Karpas-422 (cell line): ENCODE measurements around the gene GPR27. TPM values are rescaled to one million over a fixed set of nuclear protein-coding genes. Genes with fewer than 3 reads are reported as not detected.

ENCODE experiments used
- DNase-seq: peaks from one replicate; pipeline ENCODE4 v3.0.0-alpha.2; 2015
- H2AFZ ChIP-seq: fragments of 200-600 bp; sonication (generic); 2 replicates; pipeline ENCODE4 v1.6.1; 2014; ENCODE audit warnings: antibody characterized with exemption, low read length, mixed read lengths
- H3K27ac ChIP-seq: fragments of 200-600 bp; sonication (generic); 2 replicates; pipeline ENCODE4 v1.5.1; 2014; ENCODE audit warnings: mild to moderate bottlenecking, low read length, moderate library complexity
- H3K27me3 ChIP-seq: fragments of 200-600 bp; sonication (generic); 2 replicates; pipeline ENCODE4 v1.6.1; 2014; ENCODE audit warnings: low read length, mixed read lengths
- H3K36me3 ChIP-seq: fragments of 200-600 bp; sonication (generic); 2 replicates; pipeline ENCODE4 v1.6.1; 2014; ENCODE audit warnings: low read length, mixed read lengths; ENCODE audit not compliant: insufficient read depth
- H3K4me1 ChIP-seq: fragments of 200-600 bp; sonication (generic); 2 replicates; pipeline ENCODE4 v1.6.1; 2014; ENCODE audit warnings: mild to moderate bottlenecking, low read length, mixed read lengths
- H3K4me2 ChIP-seq: fragments of 200-600 bp; sonication (generic); 2 replicates; pipeline ENCODE4 v1.6.1; 2014; ENCODE audit warnings: low read length, low read depth, mild to moderate bottlenecking; ENCODE audit not compliant: poor library complexity, severe bottlenecking
- H3K4me3 ChIP-seq: fragments of 200-600 bp; sonication (generic); 2 replicates; pipeline ENCODE4 v1.5.1; 2014; ENCODE audit warnings: mild to moderate bottlenecking, antibody characterized with exemption, low read length, mixed read lengths
- H3K79me2 ChIP-seq: fragments of 200-600 bp; sonication (generic); 2 replicates; pipeline ENCODE4 v1.6.1; 2014; ENCODE audit warnings: mild to moderate bottlenecking, low read length, mixed read lengths
- H3K9ac ChIP-seq: fragments of 200-600 bp; sonication (generic); 2 replicates; pipeline ENCODE4 v1.6.0; 2014; ENCODE audit warnings: low read length
- H3K9me2 ChIP-seq: fragments of 200-600 bp; sonication (generic), shearing (Covaris generic); replicated peaks from 2 replicates; pipeline ENCODE4 v1.6.0; 2014; ENCODE audit warnings: mild to moderate bottlenecking, low read length, moderate library complexity; ENCODE audit not compliant: insufficient read depth
- H3K9me3 ChIP-seq: fragments of 300-700, 200-600 bp; sonication (generic); 2 replicates; pipeline ENCODE4 v1.6.1; 2014; ENCODE audit warnings: low read length, mixed read lengths
- H4K20me1 ChIP-seq: fragments of 200-600 bp; sonication (generic); 2 replicates; pipeline ENCODE4 v1.6.1; 2014; ENCODE audit warnings: mild to moderate bottlenecking, antibody characterized with exemption, low read length, low read depth; ENCODE audit not compliant: insufficient read depth
- total RNA-seq: library from RNA; depleted of rRNA; stranded (reverse); fragments of >200 nt; shearing (Covaris generic); gene quantifications from 2 replicates; pipeline ENCODE4 v1.2.3, GENCODE V29; 2014; ENCODE audit warnings: low replicate concordance; rRNA removed

The GPR27 gene, protein sequence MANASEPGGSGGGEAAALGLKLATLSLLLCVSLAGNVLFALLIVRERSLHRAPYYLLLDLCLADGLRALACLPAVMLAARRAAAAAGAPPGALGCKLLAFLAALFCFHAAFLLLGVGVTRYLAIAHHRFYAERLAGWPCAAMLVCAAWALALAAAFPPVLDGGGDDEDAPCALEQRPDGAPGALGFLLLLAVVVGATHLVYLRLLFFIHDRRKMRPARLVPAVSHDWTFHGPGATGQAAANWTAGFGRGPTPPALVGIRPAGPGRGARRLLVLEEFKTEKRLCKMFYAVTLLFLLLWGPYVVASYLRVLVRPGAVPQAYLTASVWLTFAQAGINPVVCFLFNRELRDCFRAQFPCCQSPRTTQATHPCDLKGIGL
- not detected in 2 replicates for total RNA-seq

DNA sequence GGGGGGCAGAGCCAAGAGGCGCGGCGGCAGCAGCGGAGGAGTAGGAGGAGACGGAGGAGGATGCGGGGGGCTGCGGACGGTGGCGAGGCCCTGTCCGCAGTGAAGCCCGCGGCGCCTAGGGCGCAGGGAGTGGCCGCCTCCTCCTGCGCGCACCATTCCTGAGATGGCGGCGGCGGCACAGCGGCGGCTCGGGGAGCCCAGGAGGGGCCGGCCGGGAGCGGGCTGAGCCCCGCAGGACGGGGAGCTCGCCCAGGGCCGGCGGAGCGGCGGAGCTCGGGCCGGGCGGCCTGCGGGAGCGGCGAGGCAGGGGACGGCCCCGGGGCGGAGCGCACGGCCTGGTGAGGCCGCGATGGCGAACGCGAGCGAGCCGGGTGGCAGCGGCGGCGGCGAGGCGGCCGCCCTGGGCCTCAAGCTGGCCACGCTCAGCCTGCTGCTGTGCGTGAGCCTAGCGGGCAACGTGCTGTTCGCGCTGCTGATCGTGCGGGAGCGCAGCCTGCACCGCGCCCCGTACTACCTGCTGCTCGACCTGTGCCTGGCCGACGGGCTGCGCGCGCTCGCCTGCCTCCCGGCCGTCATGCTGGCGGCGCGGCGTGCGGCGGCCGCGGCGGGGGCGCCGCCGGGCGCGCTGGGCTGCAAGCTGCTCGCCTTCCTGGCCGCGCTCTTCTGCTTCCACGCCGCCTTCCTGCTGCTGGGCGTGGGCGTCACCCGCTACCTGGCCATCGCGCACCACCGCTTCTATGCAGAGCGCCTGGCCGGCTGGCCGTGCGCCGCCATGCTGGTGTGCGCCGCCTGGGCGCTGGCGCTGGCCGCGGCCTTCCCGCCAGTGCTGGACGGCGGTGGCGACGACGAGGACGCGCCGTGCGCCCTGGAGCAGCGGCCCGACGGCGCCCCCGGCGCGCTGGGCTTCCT is at the start of gene GPR27:
Gene GPR27, plus strand, starts transcription at position 155 of the 909 bp plus-strand sequence. Its CDS starts 195 bp downstream, at position 350.
- DNase-seq = no peak
- Histone ChIP-seq H3K27ac (no peak within 1 kb of the TSS), H3K36me3 (no peaks in the 10 kb centered on the region), H3K4me2 (no peak within 1 kb of the TSS), H3K79me2 (no peaks in the 10 kb centered on the region), H3K27me3 (no peaks in the 10 kb centered on the region), H3K9me3 (no peaks in the 10 kb centered on the region), H4K20me1 (no peaks in the 10 kb centered on the region), H3K9me2 (no peaks in the 10 kb centered on the region), H3K4me1 (no peaks in the 10 kb centered on the region), H3K4me3 (no peak within 1 kb of the TSS), H2AFZ (no peak within 1 kb of the TSS), H3K9ac (no peak within 1 kb of the TSS)

DNA sequence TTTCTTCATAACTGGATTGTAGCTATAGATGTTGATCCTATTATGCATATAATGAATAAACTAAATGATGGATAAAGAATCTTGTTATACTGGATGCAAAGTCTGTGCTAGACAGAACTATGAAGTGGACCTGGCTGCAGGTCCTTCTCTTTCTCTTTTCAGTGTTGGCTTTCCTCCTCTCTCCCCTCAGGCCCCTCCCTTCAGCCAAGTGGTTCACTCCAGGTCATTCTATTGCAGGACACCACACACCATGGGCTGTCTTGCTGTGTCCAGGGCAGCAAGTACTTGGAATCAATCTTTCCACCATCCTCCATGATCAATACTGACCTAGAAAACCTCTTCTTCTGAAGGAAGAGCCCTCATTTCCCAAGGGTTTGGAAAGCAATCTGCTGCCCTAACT is 48.7 kb upstream of the GPR27 start:
- Histone ChIP-seq H3K79me2 (no peaks in the 10 kb centered on the region), H3K4me3 (no peak overlapping the region), H3K4me1 (no peaks in the 10 kb centered on the region)

DNA sequence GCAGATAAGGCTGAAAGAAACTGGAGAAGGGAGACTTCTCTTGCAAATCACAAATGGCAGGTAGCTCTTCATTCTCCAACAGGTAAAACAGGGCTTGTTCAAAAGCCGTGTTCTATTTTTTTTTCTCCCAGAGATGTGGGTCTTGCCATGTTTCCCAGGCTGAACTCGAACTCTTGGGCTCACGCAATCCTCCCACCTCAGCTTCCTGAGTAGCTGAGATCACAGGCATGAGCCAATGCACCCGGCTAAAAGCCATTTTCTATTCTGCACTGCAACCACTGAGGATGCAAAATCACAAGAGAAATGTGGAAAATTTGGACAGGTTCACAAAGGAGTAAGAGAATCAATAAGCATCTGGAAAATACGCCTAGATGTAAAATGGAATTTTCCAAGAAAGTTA is 48.0 kb upstream of the GPR27 start:
- DNase-seq = no peak
- no peak overlapping the region for H3K4me2 ChIP-seq
- H3K9me3 ChIP-seq = no peaks in the 10 kb centered on the region
- H3K4me1 ChIP-seq = no peaks in the 10 kb centered on the region
- no peaks in the 10 kb centered on the region for H4K20me1 ChIP-seq
- no peak overlapping the region for H3K27ac ChIP-seq
- no peaks in the 10 kb centered on the region for H3K27me3 ChIP-seq
- no peak overlapping the region for H3K9ac ChIP-seq
- H3K36me3 ChIP-seq = no peaks in the 10 kb centered on the region
- no peaks in the 10 kb centered on the region for H3K9me2 ChIP-seq
- H2AFZ ChIP-seq = no peak overlapping the region
- H3K4me3 ChIP-seq = no peak overlapping the region
- no peaks in the 10 kb centered on the region for H3K79me2 ChIP-seq

More for the DNA sequence above, 48.7 kb upstream of the GPR27 start:
- Histone ChIP-seq H2AFZ (no peak overlapping the region), H4K20me1 (no peaks in the 10 kb centered on the region), H3K27ac (no peak overlapping the region), H3K4me2 (no peak overlapping the region), H3K36me3 (no peaks in the 10 kb centered on the region), H3K9me2 (no peaks in the 10 kb centered on the region), H3K27me3 (no peaks in the 10 kb centered on the region), H3K9ac (no peak overlapping the region), H3K9me3 (no peaks in the 10 kb centered on the region)
- DNase-seq = no peak

DNA sequence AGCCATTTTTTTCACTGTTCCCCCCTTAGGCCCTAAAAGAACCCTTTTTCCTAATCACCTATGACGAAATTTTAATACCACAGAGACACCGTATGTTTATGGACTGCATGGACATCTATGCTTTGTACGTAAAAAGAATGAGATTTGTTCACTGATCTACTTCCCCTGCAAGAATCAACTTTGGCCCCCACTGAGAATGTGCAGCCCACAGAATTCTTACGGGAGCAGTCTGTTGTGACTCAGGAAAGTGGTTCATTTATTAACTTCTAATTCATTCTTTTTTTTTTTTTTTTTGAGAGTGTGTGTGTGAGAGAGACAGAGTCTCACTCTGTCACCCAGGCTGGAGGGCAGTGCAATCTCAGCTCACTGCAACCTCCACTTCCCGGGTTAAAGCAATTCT is 46.1 kb upstream of the GPR27 start:
- Histone ChIP-seq H3K9me3 (no peaks in the 10 kb centered on the region), H3K9ac (no peak overlapping the region), H4K20me1 (no peaks in the 10 kb centered on the region), H3K4me3 (no peak overlapping the region), H2AFZ (no peak overlapping the region), H3K79me2 (no peaks in the 10 kb centered on the region), H3K27ac (no peak overlapping the region), H3K4me2 (no peak overlapping the region), H3K4me1 (no peaks in the 10 kb centered on the region), H3K27me3 (no peaks in the 10 kb centered on the region), H3K9me2 (no peaks in the 10 kb centered on the region), H3K36me3 (no peaks in the 10 kb centered on the region)
- DNase-seq = no peak

DNA sequence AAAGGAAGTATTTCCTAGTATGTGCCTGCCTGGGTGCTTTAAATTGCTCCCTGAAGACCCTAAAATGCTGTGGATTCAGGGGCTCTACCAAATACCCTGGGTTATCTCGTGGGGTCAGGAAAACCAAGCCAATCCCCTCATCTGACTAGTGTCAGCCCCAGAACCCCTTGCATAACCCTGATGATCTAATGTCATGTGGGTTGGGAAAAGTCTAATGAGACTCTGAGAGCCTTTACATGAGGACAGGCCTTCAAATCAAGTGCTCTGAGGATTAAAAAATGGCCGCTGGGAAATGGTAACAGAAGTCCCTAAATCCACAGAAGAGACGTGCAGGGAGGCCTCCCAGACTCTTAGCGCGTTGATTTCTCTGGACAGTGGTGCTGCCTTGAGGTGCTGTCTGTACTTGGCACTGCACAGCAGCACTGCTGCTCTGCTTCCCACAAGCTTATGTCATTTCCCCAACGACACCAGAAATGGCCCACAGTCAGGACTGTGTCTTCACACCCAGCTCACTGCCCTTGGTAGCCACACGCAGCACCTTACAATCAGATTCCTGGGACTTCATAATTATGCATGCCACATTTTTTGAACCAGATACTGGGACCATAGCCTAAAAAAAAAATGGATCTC is 45.1 kb upstream of the GPR27 start:
- Histone ChIP-seq H3K9me3 (no peaks in the 10 kb centered on the region), H3K27me3 (no peaks in the 10 kb centered on the region), H3K9me2 (no peaks in the 10 kb centered on the region), H3K27ac (no peak overlapping the region), H3K4me1 (no peaks in the 10 kb centered on the region), H3K4me3 (no peak overlapping the region), H3K9ac (no peak overlapping the region), H4K20me1 (no peaks in the 10 kb centered on the region), H3K4me2 (no peak overlapping the region), H3K79me2 (no peaks in the 10 kb centered on the region), H2AFZ (no peak overlapping the region), H3K36me3 (no peaks in the 10 kb centered on the region)
- DNase-seq = no peak

DNA sequence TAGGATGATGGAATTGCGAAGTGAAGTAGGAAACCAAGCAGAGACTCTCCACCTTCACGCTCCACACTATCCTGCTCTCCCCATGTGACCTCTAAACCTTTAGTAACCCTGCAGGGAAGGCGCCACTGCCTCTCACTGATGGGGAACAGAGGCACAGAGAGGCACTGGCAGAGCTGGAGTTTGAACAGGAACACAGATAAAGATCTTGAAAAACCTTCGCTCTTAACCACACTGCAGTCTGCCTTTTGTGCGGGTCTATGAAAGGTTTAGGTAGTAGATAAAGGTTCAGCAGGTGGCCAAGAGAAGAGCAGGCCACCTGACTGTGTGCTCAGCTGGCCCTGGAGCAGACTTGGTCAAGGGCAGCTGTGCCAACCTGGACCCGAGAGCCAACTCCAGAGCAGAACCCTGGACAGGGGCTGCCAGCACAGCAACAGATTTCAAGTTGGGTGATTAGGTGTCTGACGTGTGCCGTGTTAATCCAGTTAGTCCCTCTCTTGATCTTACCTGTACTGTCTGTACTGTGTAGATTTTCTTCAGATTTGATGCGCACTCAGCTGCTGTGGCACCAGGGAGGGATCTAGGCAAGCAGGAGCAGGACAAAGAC is 43.6 kb upstream of the GPR27 start:
- no peaks in the 10 kb centered on the region for H3K27me3 ChIP-seq
- no peak overlapping the region for H3K9ac ChIP-seq
- no peaks in the 10 kb centered on the region for H4K20me1 ChIP-seq
- H3K4me3 ChIP-seq = no peak overlapping the region
- no peaks in the 10 kb centered on the region for H3K9me3 ChIP-seq
- DNase-seq = no peak
- H3K9me2 ChIP-seq = no peaks in the 10 kb centered on the region
- H3K4me2 ChIP-seq = no peak overlapping the region
- H3K4me1 ChIP-seq = no peaks in the 10 kb centered on the region
- no peaks in the 10 kb centered on the region for H3K36me3 ChIP-seq
- H3K79me2 ChIP-seq = no peaks in the 10 kb centered on the region
- no peak overlapping the region for H2AFZ ChIP-seq
- H3K27ac ChIP-seq = no peak overlapping the region

DNA sequence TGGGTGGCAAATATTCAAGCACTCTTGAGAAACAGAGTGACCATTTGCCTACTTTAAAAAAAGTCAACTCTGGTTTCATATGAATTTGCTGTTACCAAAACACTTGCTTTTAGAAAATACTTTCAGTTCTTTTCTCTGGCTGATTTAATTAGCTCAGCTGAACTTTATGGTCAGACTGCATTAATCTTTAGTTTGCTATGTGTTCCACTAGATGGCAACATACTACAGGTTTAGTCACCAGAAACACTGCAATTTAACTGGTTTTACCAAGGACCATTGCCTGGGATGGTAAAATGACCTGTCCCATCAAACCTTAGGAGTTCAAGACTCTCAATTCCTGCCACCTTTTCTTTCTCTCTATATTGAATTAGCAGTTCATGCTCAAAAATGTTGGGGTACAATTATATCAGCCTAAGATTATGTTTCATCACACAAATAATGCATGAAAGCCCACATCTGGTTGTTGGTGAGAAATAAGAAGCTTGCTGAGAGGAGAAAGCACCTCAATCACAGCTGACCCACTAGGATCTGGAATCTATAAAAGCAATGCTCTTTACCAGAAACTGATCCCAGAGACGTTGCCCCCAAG is 42.7 kb upstream of the GPR27 start:
- Histone ChIP-seq H3K4me1 (no peaks in the 10 kb centered on the region), H3K27ac (no peak overlapping the region), H2AFZ (no peak overlapping the region), H3K4me2 (no peak overlapping the region), H3K9me3 (no peaks in the 10 kb centered on the region), H3K9ac (no peak overlapping the region), H4K20me1 (no peaks in the 10 kb centered on the region), H3K9me2 (no peaks in the 10 kb centered on the region), H3K36me3 (no peaks in the 10 kb centered on the region), H3K27me3 (no peaks in the 10 kb centered on the region), H3K4me3 (no peak overlapping the region), H3K79me2 (no peaks in the 10 kb centered on the region)
- DNase-seq = peak; percentile 80
